Measurements from ENCODE around the gene IFI27L1. TPM values are rescaled to one million over a fixed set of nuclear protein-coding genes. Genes with fewer than 3 reads are reported as not detected.

Gene IFI27L1
- 9.1 TPM for polyA plus RNA-seq

GRCh38 chr14:94080621-94081385, at the start of gene IFI27L1, which contains the start of gene DDX24:
Gene IFI27L1 (plus strand): TSS chr14:94081310. CDS start chr14:94096938, 15,628 bp downstream.
Gene DDX24 (minus strand): TSS chr14:94081202. CDS start chr14:94079742, 1,460 bp downstream.
- H3K4me1 Mint-ChIP-seq: peaks cover 31 to 36% (median 31%) of the 10 kb centered on the region in 3 donors

GRCh38 chr14:94031883-94032279, 49.2 kb upstream of the IFI27L1 start:
- Mint-ChIP-seq H3K27me3 (no peaks in the 10 kb centered on the region), H3K9me3 (no peaks in the 10 kb centered on the region), H3K4me3 (no peak overlapping the region), H3K4me1 (peaks cover 0 to 2% (median 2%) of the 10 kb centered on the region in 3 donors), H3K36me3 (peaks cover 3% of the 10 kb centered on the region), H3K27ac (no peak overlapping the region)

More at GRCh38 chr14:94080621-94081385, at the start of gene IFI27L1, which contains the start of gene DDX24:
- Mint-ChIP-seq H3K27me3 (no peaks in the 10 kb centered on the region), H3K27ac (peak within 1 kb of the TSS; percentile 88 to 100 (median 98)), H3K36me3 (peaks cover 15% of the 10 kb centered on the region), H3K9me3 (no peaks in the 10 kb centered on the region), H3K4me3 (peak within 1 kb of the TSS; percentile 98 to 99 (median 99))

GRCh38 chr14:94034886-94035285, 46.2 kb upstream of the IFI27L1 start:
- no peak overlapping the region for H3K4me3 Mint-ChIP-seq
- H3K27me3 Mint-ChIP-seq: no peaks in the 10 kb centered on the region
- H3K36me3 Mint-ChIP-seq: no peaks in the 10 kb centered on the region
- H3K27ac Mint-ChIP-seq: no peak overlapping the region
- H3K9me3 Mint-ChIP-seq: no peaks in the 10 kb centered on the region
- peaks cover 0 to 5% (median 0%) of the 10 kb centered on the region in 3 donors for H3K4me1 Mint-ChIP-seq

GRCh38 chr14:94036313-94037167, 44.6 kb upstream of the IFI27L1 start:
- no peaks in the 10 kb centered on the region for H3K36me3 Mint-ChIP-seq
- H3K9me3 Mint-ChIP-seq: no peaks in the 10 kb centered on the region
- H3K27me3 Mint-ChIP-seq: no peaks in the 10 kb centered on the region
- no peak overlapping the region for H3K4me3 Mint-ChIP-seq
- H3K27ac Mint-ChIP-seq: peak overlapping the region in 2 of 3 donors; percentile 29 to 31
- peaks cover 0 to 5% (median 0%) of the 10 kb centered on the region in 3 donors for H3K4me1 Mint-ChIP-seq

- Mint-ChIP-seq H3K27ac (no peak overlapping the region), H3K27me3 (no peaks in the 10 kb centered on the region), H3K9me3 (no peaks in the 10 kb centered on the region), H3K36me3 (no peaks in the 10 kb centered on the region), H3K4me1 (peaks cover 0 to 5% (median 0%) of the 10 kb centered on the region in 3 donors), H3K4me3 (no peak overlapping the region)
Observed at GRCh38 chr14:94037954-94038353, 43.2 kb upstream of the IFI27L1 start.

GRCh38 chr14:94038510-94038909, 42.6 kb upstream of the IFI27L1 start:
- Mint-ChIP-seq H3K9me3 (no peaks in the 10 kb centered on the region), H3K4me1 (peaks cover 0 to 5% (median 0%) of the 10 kb centered on the region in 3 donors), H3K4me3 (no peak overlapping the region), H3K27me3 (no peaks in the 10 kb centered on the region), H3K36me3 (no peaks in the 10 kb centered on the region), H3K27ac (no peak overlapping the region)

- no peaks in the 10 kb centered on the region for H3K36me3 Mint-ChIP-seq
- no peak overlapping the region for H3K27ac Mint-ChIP-seq
- no peak overlapping the region for H3K4me3 Mint-ChIP-seq
- no peaks in the 10 kb centered on the region for H3K27me3 Mint-ChIP-seq
- no peaks in the 10 kb centered on the region for H3K9me3 Mint-ChIP-seq
- H3K4me1 Mint-ChIP-seq: peaks cover 0 to 5% (median 0%) of the 10 kb centered on the region in 3 donors
Observed at GRCh38 chr14:94038921-94039629, 42.0 kb upstream of the IFI27L1 start.

- Mint-ChIP-seq H3K36me3 (no peaks in the 10 kb centered on the region), H3K4me1 (peaks cover 0 to 5% (median 0%) of the 10 kb centered on the region in 3 donors), H3K4me3 (no peak overlapping the region), H3K27me3 (no peaks in the 10 kb centered on the region), H3K9me3 (no peaks in the 10 kb centered on the region), H3K27ac (no peak overlapping the region)
Observed at GRCh38 chr14:94040247-94040646, 40.9 kb upstream of the IFI27L1 start.

- peaks cover 0 to 5% (median 0%) of the 10 kb centered on the region in 3 donors for H3K4me1 Mint-ChIP-seq
- no peak overlapping the region for H3K4me3 Mint-ChIP-seq
- no peaks in the 10 kb centered on the region for H3K9me3 Mint-ChIP-seq
- no peaks in the 10 kb centered on the region for H3K27me3 Mint-ChIP-seq
- H3K27ac Mint-ChIP-seq: no peak overlapping the region
- H3K36me3 Mint-ChIP-seq: no peaks in the 10 kb centered on the region
Observed at GRCh38 chr14:94040796-94041195, 40.3 kb upstream of the IFI27L1 start.

GRCh38 chr14:94041551-94042346, 39.4 kb upstream of the IFI27L1 start:
- H3K4me3 Mint-ChIP-seq: peak overlapping the region in 1 of 4 donors; percentile 29
- H3K36me3 Mint-ChIP-seq: no peaks in the 10 kb centered on the region
- H3K4me1 Mint-ChIP-seq: peaks cover 0 to 2% (median 0%) of the 10 kb centered on the region in 3 donors
- peak overlapping the region in 1 of 3 donors; percentile 65 for H3K27ac Mint-ChIP-seq
- no peaks in the 10 kb centered on the region for H3K27me3 Mint-ChIP-seq
- H3K9me3 Mint-ChIP-seq: no peaks in the 10 kb centered on the region

GRCh38 chr14:94042433-94043091, 38.5 kb upstream of the IFI27L1 start:
- H3K4me1 Mint-ChIP-seq: peaks cover 0 to 2% (median 0%) of the 10 kb centered on the region in 3 donors
- peak overlapping the region in 1 of 3 donors; percentile 65 for H3K27ac Mint-ChIP-seq
- H3K36me3 Mint-ChIP-seq: no peaks in the 10 kb centered on the region
- H3K4me3 Mint-ChIP-seq: no peak overlapping the region
- H3K27me3 Mint-ChIP-seq: no peaks in the 10 kb centered on the region
- no peaks in the 10 kb centered on the region for H3K9me3 Mint-ChIP-seq

- Mint-ChIP-seq H3K4me1 (peaks cover 0 to 2% (median 0%) of the 10 kb centered on the region in 3 donors), H3K27me3 (no peaks in the 10 kb centered on the region), H3K36me3 (peaks cover 1% of the 10 kb centered on the region), H3K9me3 (no peaks in the 10 kb centered on the region), H3K4me3 (peak overlapping the region in 1 of 4 donors; percentile 24), H3K27ac (peak overlapping the region in 1 of 3 donors; percentile 25)
Observed at GRCh38 chr14:94043111-94043755, 37.9 kb upstream of the IFI27L1 start.
